Hematopoietic multipotent progenitor cell treated with erythropoietin and hydrocortisone succinate and interleukin-3 and kit ligand, for 15 days (in vitro differentiated cells): ENCODE data around the gene STX1A.
A peak's percentile ranks its signal among the peaks of the same experiment; 100 is the strongest.

Experiments
- DNase-seq: peaks from one replicate; pipeline ENCODE4 v3.0.0-alpha.2; 2015; ENCODE audit warnings: low spot score

The STX1A gene

GRCh38 chr7:73718905-73719805, at the start of gene STX1A:
Gene STX1A, minus strand, starts transcription at chr7:73719669. Its CDS starts 38 bp downstream, at chr7:73719631.
- no peak for DNase-seq

- no peak for DNase-seq
Observed at GRCh38 chr7:73768641-73769480, 49.4 kb upstream of the STX1A start.

- DNase-seq: no peak
Observed at GRCh38 chr7:73766556-73767229, 47.2 kb upstream of the STX1A start.

GRCh38 chr7:73762659-73762999, 43.2 kb upstream of the STX1A start:
- no peak for DNase-seq

GRCh38 chr7:73761854-73762658, 42.6 kb upstream of the STX1A start:
- DNase-seq: no peak

- DNase-seq: no peak
Observed at GRCh38 chr7:73758581-73759138, 39.2 kb upstream of the STX1A start.

- DNase-seq: no peak
Observed at GRCh38 chr7:73749931-73750776, 30.7 kb upstream of the STX1A start.

- DNase-seq: no peak
Observed at GRCh38 chr7:73746378-73746777, 26.9 kb upstream of the STX1A start.

- no peak for DNase-seq
Observed at GRCh38 chr7:73742753-73743641, 23.5 kb upstream of the STX1A start.

GRCh38 chr7:73742338-73742752, 22.9 kb upstream of the STX1A start:
- no peak for DNase-seq

- no peak for DNase-seq
Observed at GRCh38 chr7:73741600-73741999, 22.1 kb upstream of the STX1A start.

GRCh38 chr7:73740771-73741170, 21.3 kb upstream of the STX1A start:
- no peak for DNase-seq

- DNase-seq: no peak
Observed at GRCh38 chr7:73740212-73740611, 20.7 kb upstream of the STX1A start.

- no peak for DNase-seq
Observed at GRCh38 chr7:73739387-73739767, 19.9 kb upstream of the STX1A start.

- DNase-seq: peak; percentile 95
Observed at GRCh38 chr7:73738612-73739386, 19.3 kb upstream of the STX1A start, which contains the start of gene ABHD11. Gene ABHD11, minus strand, starts transcription at chr7:73738802. Its CDS starts 32 bp downstream, at chr7:73738770.

- DNase-seq: peak; percentile 65
Observed at GRCh38 chr7:73738220-73738611, 18.7 kb upstream of the STX1A start.

- DNase-seq: no peak
Observed at GRCh38 chr7:73737491-73738219, 18.2 kb upstream of the STX1A start.

GRCh38 chr7:73736885-73737284, 17.4 kb upstream of the STX1A start:
- DNase-seq: no peak
